GM18511 (cell line): ENCODE results near the gene KIF5A.
A peak's percentile ranks its signal among the peaks of the same experiment; 100 is the strongest.

Experiments used
- ATAC-seq: cut with Tn5 transposase; IDR thresholded peaks from one replicate; pipeline ENCODE4 v1.9.1; 2021; ENCODE audit warnings: mild to moderate bottlenecking, moderate library complexity; ENCODE audit not compliant: unreplicated experiment

Gene KIF5A

GRCh38 chr12:57519796-57520052 lies 30.1 kb upstream of the KIF5A start:
- ATAC-seq, result peak; percentile 10

GRCh38 chr12:57520053-57520818 lies 29.6 kb upstream of the KIF5A start, which contains the start of gene DDIT3:
Gene DDIT3 (minus strand): TSS chr12:57520514. CDS start chr12:57517406, 3,108 bp downstream.
- ATAC-seq, result peak; percentile 66

GRCh38 chr12:57521525-57522010 lies 28.3 kb upstream of the KIF5A start:
- no peak for ATAC-seq

GRCh38 chr12:57522011-57522886 lies 27.6 kb upstream of the KIF5A start, which contains the start of gene MBD6:
Gene MBD6 (plus strand): TSS chr12:57522824. CDS start chr12:57524304, 1,480 bp downstream.
- peak; percentile 46 for ATAC-seq

- ATAC-seq, result no peak
Observed at GRCh38 chr12:57522887-57523705, 26.7 kb upstream of the KIF5A start.

GRCh38 chr12:57523706-57524614 lies 25.9 kb upstream of the KIF5A start:
- ATAC-seq, result no peak

- no peak for ATAC-seq
Observed at GRCh38 chr12:57524814-57525614, 24.8 kb upstream of the KIF5A start.

GRCh38 chr12:57525615-57526383 lies 24.0 kb upstream of the KIF5A start:
- ATAC-seq, result no peak

- ATAC-seq, result no peak
Observed at GRCh38 chr12:57526477-57527126, 23.2 kb upstream of the KIF5A start.

- ATAC-seq, result no peak
Observed at GRCh38 chr12:57527184-57527583, 22.7 kb upstream of the KIF5A start.

- ATAC-seq, result no peak
Observed at GRCh38 chr12:57528176-57528575, 21.7 kb upstream of the KIF5A start.

- no peak for ATAC-seq
Observed at GRCh38 chr12:57528831-57529555, 20.9 kb upstream of the KIF5A start.

- no peak for ATAC-seq
Observed at GRCh38 chr12:57529831-57530230, 20.0 kb upstream of the KIF5A start.

- ATAC-seq, result no peak
Observed at GRCh38 chr12:57530396-57531142, 19.3 kb upstream of the KIF5A start.

- no peak for ATAC-seq
Observed at GRCh38 chr12:57531836-57532235, 18.0 kb upstream of the KIF5A start.

- ATAC-seq, result no peak
Observed at GRCh38 chr12:57533108-57533507, 16.7 kb upstream of the KIF5A start.

GRCh38 chr12:57534250-57534649 lies 15.6 kb upstream of the KIF5A start:
- no peak for ATAC-seq
